KOPT-K1 (cell line): Measurements from ENCODE around the gene GSE1.

Source experiments
- H3K27ac ChIP-seq: fragments of 200-600 bp; sonication (generic); 2 replicates; pipeline ENCODE4 v1.5.1; 2016; ENCODE audit warnings: antibody characterized with exemption, mild to moderate bottlenecking, low read depth, low read length; ENCODE audit not compliant: poor library complexity, severe bottlenecking
- H3K36me3 ChIP-seq: fragments of 200-600 bp; sonication (generic); 2 replicates; pipeline ENCODE4 v1.5.1; 2017; ENCODE audit warnings: antibody characterized with exemption, mild to moderate bottlenecking, low read length, moderate library complexity; ENCODE audit not compliant: insufficient read depth
- H3K9me3 ChIP-seq: fragments of 200-600 bp; sonication (generic); 2 replicates; pipeline ENCODE4 v1.5.1; 2017; ENCODE audit warnings: antibody characterized with exemption, low read length, mild to moderate bottlenecking; ENCODE audit not compliant: insufficient read depth, poor library complexity, severe bottlenecking

GSE1 gene

DNA sequence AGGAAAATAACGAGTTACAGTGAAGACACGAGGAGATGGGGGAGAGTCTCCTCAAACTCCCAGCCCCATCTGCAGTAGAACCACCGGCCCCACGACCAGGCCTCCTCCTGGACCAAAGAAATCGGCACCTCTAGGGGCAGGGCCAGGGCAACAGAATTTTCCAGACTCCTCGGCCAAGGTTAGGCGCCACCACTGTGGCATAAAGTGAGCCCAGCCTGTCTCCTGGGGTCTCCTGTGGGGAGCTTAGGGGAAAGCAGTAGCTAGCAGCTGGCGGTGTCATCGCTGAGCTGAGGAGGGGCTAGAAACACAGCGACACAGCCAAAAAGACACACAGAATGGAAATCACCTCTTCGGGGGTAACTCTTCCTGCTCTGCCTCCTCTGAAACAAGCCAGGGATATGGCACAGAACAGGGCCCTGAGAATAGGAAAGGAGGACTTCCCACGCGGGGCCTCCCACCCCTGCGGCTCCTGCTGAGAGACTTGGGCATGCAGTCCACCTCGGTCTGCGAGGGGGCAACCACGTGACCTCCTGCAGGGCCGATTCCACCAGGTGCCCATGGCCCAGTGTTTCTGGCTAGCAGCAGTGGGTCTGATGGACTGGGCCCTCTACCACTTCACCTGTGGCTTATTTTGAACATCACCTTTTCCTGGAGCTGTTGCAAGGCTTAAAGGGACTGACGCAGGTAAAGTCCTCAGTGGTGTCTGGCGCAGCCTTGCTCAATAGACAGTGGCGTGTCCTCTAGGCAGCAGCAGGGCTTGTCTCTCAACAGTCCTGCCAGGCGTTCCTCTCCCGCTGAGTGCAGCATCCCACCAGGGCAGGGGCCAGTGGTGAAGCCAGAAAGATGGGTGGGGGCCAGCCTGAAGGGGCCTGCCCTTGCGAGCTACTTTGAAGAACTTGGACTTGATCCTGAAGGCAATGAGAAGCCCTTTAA, 82.3 kb downstream of the GSE1 start:
- Histone ChIP-seq H3K36me3 (no peaks in the 10 kb centered on the region), H3K9me3 (no peaks in the 10 kb centered on the region), H3K27ac (no peak overlapping the region)

DNA sequence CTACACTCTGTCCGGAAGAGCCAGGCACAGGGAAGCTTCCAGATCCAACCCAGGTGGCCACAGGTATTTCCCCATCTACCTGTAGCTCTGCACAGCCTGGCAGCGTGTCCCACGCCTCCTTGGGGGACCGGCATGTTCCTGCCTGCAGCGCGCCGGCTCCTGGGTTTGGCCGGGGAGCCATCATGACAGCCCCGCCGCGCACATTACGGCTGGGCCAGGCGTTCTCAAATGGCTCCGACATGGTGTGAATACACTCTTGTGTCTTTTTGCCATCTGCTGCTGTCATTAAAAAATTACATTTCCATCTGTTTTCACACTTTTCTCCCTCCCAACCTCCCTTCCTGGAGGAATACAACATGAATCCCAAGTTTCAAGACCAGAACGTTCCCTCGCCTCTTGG, 83.7 kb downstream of the GSE1 start:
- Histone ChIP-seq H3K36me3 (no peaks in the 10 kb centered on the region), H3K27ac (no peak overlapping the region), H3K9me3 (no peaks in the 10 kb centered on the region)

DNA sequence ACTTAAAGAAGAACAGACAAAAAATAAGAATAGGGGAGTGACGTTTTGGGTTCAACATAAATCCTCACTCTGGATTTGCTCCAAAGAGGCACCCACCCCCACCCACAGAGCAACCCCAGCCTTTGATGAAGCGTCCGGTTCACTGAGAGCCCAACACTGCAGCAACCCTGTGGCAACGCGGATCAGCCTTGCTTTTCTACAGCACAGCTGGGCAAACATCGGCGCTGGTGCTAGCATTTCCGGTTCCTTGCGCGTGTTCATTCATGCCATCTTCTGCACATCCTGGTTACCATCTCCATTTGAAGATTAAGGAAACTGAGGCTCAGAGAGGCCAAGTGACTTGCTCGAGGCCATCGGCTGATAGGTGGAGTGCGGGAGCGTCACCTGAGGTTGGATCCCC, 84.3 kb downstream of the GSE1 start:
- Histone ChIP-seq H3K27ac (no peak overlapping the region), H3K9me3 (no peaks in the 10 kb centered on the region), H3K36me3 (no peaks in the 10 kb centered on the region)

DNA sequence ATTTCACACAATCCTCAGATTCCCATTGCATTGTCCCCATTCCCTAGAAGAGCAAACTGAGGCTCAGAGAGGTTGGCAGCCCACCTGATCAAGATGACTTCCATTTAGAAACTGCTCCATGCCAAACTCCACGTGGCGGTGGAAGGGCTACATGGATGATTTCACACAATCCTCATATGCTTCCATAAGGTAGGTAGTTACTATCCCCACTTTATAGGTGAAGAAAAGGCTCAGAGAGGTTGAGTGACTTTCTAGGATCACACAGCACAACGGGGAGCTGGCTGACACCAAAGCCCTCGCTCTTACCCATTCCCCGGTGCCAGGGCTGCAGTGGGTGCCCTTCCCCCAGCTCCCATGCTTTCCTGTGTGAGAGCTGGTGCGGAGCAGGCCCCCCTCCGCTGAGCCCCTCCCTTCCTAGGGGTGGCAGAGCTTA, 85.4 kb downstream of the GSE1 start:
- Histone ChIP-seq H3K27ac (no peak overlapping the region), H3K36me3 (no peaks in the 10 kb centered on the region), H3K9me3 (no peaks in the 10 kb centered on the region)

DNA sequence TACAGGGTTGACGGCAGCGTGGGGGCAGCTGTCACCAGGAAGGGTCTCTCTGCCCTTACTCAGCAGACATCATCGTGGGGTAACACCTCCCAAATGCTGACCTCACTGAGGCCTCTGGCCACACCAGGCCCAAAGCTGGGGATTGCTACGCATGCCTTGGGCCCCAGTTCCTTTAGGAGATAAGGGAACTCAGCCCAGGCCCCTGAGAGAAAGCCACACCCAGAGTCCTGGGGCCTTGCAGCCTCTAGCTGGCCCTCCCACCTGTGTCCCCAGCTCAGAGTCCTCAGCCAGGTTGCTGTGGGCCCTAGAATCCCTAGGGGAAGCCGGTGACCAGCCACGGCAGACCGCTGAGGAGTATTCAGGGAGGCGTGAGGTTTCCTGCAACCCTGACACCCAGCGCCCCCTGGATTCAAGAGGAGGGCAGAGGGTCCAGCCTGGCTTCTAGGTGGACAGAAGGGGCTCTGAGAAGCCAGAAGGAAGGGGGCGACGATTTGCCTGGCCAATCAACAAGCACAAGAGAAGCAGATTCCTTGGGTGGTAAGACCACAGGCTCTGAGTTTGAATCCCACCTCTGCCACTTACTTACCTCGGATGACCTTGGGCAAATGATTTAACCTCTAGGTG, 85.9 kb downstream of the GSE1 start:
- Histone ChIP-seq H3K9me3 (no peaks in the 10 kb centered on the region), H3K27ac (no peak overlapping the region), H3K36me3 (no peaks in the 10 kb centered on the region)

DNA sequence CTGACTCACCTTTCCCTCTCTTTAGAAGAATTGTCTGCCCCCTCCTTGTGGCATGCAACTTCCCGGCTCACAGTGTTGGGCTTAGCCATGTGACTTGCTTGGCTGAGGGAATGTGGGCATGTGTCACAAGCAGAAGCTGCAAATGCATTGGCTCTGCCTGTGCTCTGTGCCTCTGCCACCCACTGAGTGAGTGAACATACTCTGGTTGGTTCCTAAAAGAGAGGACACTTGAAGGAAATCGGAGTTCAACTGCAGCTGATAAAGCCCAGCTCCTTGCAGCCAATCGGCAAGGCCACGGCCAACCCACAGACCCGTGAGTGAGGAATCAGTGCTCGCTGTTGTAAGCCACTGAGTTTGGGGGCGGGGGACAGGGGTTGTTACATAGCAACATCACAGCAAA, 86.5 kb downstream of the GSE1 start:
- Histone ChIP-seq H3K27ac (no peak overlapping the region), H3K9me3 (no peaks in the 10 kb centered on the region), H3K36me3 (no peaks in the 10 kb centered on the region)

DNA sequence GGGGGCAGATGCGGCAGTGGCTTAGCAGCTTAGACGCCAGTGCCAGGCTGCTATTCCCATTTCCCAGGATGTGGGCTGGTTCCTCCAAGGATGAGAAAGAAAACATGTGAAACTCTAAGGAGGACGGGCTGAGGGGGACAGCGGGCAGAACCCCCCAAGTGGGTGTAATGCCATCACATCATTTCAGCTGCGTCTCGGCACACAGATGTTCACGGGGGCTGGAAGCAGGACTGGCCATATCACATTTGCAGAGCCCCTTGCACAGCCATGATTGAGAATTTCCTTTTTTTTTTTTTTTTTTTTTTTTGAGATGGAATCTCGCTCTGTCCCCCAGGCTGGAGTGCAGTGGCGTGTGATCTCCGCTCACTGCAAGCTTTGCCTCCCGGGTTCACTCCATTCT, 90.9 kb downstream of the GSE1 start:
- H3K27ac ChIP-seq, result no peak overlapping the region
- no peaks in the 10 kb centered on the region for H3K36me3 ChIP-seq
- no peaks in the 10 kb centered on the region for H3K9me3 ChIP-seq

DNA sequence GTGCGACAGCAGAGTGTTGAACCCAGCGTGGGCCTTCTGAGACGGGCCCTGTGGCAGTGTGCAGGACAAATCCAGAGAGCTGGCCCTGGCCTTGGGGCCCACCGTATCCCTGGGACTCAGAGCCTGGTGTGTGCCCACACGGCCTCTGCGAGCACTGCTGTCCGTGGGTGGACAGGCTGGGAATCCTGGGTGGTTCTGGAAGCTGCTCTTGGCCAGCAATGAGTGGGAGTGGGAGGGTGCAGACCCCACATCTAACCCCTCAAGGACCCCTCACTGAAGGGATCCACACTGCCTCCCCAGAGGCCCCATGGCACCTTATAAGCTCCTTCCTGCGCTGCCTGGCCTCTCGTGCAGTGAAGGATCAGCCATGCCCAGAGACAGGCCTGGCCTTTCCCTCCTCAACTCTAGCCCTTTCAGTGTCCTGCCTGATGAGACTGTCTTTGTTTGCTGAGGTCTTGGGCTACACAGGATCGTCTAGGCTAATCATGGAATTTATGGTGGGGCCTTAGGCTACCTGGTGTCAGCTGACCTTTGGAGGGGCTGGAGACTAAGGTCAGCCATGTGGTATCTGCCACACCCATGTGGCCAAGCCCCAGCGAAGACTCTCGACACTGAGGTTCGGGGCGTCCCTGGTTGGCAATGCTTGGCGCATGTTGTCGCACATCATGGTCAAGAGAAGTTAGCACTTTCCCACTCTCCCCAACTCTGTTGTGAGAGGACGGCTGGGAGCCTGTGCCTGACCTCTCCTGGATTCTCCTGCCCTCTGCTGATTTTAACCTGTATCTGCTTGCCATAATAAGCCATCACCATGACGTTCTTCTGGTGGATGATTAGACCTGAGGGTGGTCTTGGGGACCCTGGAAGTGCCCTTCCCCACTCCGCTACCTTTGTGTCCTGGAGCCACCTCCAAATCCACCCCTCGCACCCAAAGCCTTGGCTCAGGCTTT, 92.1 kb downstream of the GSE1 start:
- no peaks in the 10 kb centered on the region for H3K9me3 ChIP-seq
- H3K36me3 ChIP-seq, result no peaks in the 10 kb centered on the region

DNA sequence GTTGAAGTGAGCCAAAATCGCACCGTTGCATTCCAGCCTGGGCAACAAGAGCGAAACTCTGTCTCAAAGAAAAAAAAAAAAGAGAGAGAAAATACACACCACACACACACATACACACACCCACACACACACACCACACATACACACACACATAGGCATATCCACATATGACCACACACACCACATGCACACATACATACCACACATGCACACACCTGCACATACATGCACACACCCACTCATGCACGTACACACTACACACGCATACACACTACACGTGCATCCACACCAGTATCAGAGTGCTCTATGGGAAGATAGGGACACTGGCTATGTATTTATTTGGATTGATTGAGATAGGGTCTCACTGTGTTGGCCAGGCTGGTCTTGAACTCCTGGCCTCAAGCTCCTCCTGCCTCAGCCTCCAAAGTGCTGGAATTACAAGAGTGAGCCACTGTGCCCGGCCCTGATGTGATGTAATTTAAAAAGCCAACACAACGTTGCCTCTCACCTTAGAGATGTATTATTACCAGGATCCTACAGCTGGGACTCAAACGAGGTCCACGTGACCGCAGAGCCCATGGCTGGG, 93.4 kb downstream of the GSE1 start:
- Histone ChIP-seq H3K36me3 (no peaks in the 10 kb centered on the region), H3K9me3 (peaks cover under 1% of the 10 kb centered on the region), H3K27ac (no peak overlapping the region)

More for the DNA sequence above, 92.1 kb downstream of the GSE1 start:
- H3K27ac ChIP-seq, result no peak overlapping the region

DNA sequence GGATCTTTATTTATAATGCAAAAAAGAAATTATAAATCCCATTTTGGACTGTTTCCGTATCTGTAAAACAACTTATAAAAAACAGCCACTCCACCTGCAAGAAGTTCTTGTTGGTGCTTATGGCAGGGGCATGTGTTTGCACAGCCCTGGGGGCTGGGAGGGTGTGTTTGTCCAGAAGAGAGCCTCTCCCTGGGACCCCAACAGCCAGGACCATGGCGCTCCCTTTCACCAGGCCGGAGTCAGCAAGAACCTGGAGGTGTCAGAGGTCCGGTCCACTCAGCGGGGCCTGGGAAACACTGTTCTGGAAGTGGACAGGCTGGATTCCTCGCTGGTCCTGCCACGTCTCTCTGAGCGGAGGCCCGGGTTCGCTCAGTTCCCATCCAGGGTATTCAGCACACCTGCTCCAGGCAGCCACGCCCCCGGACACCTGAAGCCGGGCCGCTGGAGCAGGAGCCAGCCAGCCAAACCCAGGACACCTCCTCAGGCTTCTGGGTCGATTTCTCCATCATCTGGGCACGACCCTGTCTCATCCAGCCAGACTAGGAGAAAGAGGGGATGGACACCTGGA, 94.5 kb downstream of the GSE1 start:
- Histone ChIP-seq H3K36me3 (no peaks in the 10 kb centered on the region), H3K9me3 (peaks cover 10% of the 10 kb centered on the region), H3K27ac (no peak overlapping the region)

DNA sequence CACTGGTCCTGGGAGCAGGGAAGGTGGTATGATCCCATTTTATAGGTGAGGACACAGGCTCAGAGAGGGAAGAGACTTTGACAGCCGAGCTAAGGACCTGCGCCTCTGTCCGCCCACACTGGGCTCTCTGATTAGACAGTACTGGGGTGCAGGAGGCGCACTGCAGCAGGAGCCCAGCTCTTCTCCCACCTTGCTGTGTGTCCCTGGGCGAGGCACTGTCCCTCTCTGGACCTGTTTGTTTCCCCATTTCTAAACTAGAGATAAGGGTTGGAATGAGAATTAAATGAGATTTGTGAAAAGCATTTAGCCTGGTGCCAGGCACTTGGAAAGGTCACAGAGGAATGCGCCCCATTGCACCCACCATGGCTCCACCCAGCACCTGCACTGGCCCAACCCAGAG, 95.2 kb downstream of the GSE1 start:
- Histone ChIP-seq H3K9me3 (peaks cover 10% of the 10 kb centered on the region), H3K36me3 (no peaks in the 10 kb centered on the region), H3K27ac (no peak overlapping the region)

DNA sequence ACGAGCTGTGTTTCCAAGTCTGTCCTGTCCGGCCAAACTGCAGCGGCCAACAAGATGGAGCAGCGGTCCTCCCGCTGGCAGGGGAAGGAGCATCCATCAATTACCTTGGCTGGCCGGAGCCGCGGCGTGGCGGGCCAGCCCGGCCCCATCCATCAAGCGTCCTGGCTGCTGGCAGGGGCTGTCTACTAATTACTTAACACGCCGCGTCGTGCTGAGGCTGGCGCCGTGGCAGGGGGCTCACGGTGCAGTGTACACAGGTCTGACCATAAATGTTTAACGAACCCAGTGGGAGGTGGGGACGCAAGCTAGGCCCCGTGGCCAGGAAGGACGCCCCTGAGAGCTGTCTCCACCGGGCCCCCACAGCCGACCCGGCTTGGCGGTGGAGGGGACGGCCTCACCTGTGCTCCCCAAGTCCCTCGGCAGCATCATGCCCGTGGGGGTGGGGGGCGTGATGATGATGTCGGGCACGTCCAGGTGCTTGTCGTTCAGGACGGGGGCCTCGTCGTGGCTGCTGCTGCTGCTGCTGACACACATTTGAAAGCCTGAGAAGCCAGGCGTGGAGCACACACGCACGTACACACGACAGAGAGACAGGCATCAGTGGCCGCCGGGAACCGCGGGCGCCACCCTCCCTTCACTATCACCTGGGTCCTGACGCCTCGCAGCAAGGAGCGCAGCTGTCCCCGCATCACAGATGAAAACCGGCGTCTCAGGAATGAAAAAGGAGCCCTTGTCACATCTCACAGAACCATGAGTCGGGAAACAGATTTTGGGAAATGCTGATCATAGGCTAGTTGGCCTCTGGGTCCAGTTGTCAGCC, 96.9 kb downstream of the GSE1 start:
- no peak overlapping the region for H3K27ac ChIP-seq
- H3K36me3 ChIP-seq, result no peaks in the 10 kb centered on the region
- H3K9me3 ChIP-seq, result peaks cover 10% of the 10 kb centered on the region

DNA sequence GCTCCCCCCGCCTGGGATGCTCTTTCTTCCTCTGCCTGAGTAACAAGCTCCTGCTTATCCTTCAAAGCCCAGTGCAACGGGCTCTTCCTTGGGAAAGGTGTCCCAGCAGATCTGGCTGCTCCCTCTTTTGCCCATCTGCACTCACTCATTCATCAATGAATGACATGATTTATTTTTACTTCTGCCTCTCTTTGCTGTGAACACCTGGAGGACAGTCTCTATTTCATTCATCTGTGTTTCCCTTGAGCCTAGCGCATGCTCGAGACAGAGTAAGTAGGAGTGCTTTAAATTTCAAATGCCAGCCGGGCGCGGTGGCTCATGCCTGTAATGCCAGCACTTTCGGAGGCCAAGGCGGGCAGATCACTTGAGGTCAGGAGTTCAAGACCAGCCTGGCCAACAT, 97.6 kb downstream of the GSE1 start:
- Histone ChIP-seq H3K9me3 (peaks cover 10% of the 10 kb centered on the region), H3K27ac (no peak overlapping the region), H3K36me3 (no peaks in the 10 kb centered on the region)
